Stimulated activated CD4-positive, alpha-beta T cell treated with anti-CD3 and anti-CD28 coated beads, Interleukin-12 subunit alpha, Interleukin-12 subunit beta, amount 100 ng/mL, for 24 hours (primary cell): ENCODE results near the gene AAK1.
"Not testable (repeated sequence)": the region's sequence is repeated elsewhere in the genome, so short reads cannot be mapped to it uniquely, and the experiment has no call there.

ENCODE experiments used
- DNase-seq, 2 experiments: peaks; one replicate each; pipeline ENCODE4 v3.0.0-alpha.2; 2020; ENCODE audit warnings: low read depth in 2 of 2

AAK1 gene

GRCh38 chr2:69572641-69573040 lies 70.9 kb downstream of the AAK1 start:
- DNase-seq, result no peak

GRCh38 chr2:69571189-69571588 lies 72.3 kb downstream of the AAK1 start:
- DNase-seq, result no peak

GRCh38 chr2:69570474-69570873 lies 73.1 kb downstream of the AAK1 start:
- no peak for DNase-seq

GRCh38 chr2:69567909-69568300 lies 75.6 kb downstream of the AAK1 start:
- DNase-seq, result no peak

GRCh38 chr2:69567157-69567908 lies 76.2 kb downstream of the AAK1 start:
- no peak for DNase-seq

GRCh38 chr2:69566669-69567068 lies 76.9 kb downstream of the AAK1 start:
- DNase-seq, result no peak

GRCh38 chr2:69565431-69565839 lies 78.1 kb downstream of the AAK1 start:
- DNase-seq, result peak; percentile 37 to 70

GRCh38 chr2:69564604-69565003 lies 78.9 kb downstream of the AAK1 start:
- no peak for DNase-seq

GRCh38 chr2:69563021-69563420 lies 80.5 kb downstream of the AAK1 start:
- DNase-seq, result no peak

- no peak for DNase-seq
Observed at GRCh38 chr2:69561101-69561500, 82.4 kb downstream of the AAK1 start.

- DNase-seq, result no peak
Observed at GRCh38 chr2:69560147-69560482, 83.4 kb downstream of the AAK1 start.

GRCh38 chr2:69559442-69560146 lies 83.9 kb downstream of the AAK1 start:
- DNase-seq, result no peak

GRCh38 chr2:69556008-69556407 lies 87.5 kb downstream of the AAK1 start:
- no peak for DNase-seq

GRCh38 chr2:69554981-69555380 lies 88.6 kb downstream of the AAK1 start:
- DNase-seq, result no peak

GRCh38 chr2:69554568-69554967 lies 89.0 kb downstream of the AAK1 start:
- DNase-seq, result no peak

- no peak for DNase-seq
Observed at GRCh38 chr2:69553991-69554390, 89.5 kb downstream of the AAK1 start.

- not testable (repeated sequence) for DNase-seq
Observed at GRCh38 chr2:69550511-69550910, 93.0 kb downstream of the AAK1 start.

GRCh38 chr2:69549421-69549820 lies 94.1 kb downstream of the AAK1 start:
- DNase-seq, result no peak

GRCh38 chr2:69547984-69548715 lies 95.4 kb downstream of the AAK1 start:
- no peak for DNase-seq

GRCh38 chr2:69546646-69547045 lies 96.9 kb downstream of the AAK1 start:
- no peak for DNase-seq

- no peak for DNase-seq
Observed at GRCh38 chr2:69545477-69545932, 98.0 kb downstream of the AAK1 start.

GRCh38 chr2:69544951-69545350 lies 98.6 kb downstream of the AAK1 start:
- DNase-seq, result no peak

- no peak for DNase-seq
Observed at GRCh38 chr2:69539549-69539908, 104.0 kb downstream of the AAK1 start.
